Glomerular visceral epithelial cell (primary cell): ENCODE data around the gene RAPGEF6.
A peak's percentile ranks its signal among the peaks of the same experiment; 100 is the strongest.

Experiments used
- DNase-seq: peaks from one replicate; pipeline ENCODE4 v3.0.0-alpha.2; 2016; ENCODE audit errors: extremely low spot score

RAPGEF6 gene

GRCh38 chr5:131541071-131541470 lies 94.0 kb downstream of the RAPGEF6 start:
- DNase-seq: peak; percentile 67

- DNase-seq: no peak
Measured at GRCh38 chr5:131539251-131539650, 95.8 kb downstream of the RAPGEF6 start.

GRCh38 chr5:131538177-131538593 lies 96.8 kb downstream of the RAPGEF6 start:
- DNase-seq: peak; percentile 72

DNA sequence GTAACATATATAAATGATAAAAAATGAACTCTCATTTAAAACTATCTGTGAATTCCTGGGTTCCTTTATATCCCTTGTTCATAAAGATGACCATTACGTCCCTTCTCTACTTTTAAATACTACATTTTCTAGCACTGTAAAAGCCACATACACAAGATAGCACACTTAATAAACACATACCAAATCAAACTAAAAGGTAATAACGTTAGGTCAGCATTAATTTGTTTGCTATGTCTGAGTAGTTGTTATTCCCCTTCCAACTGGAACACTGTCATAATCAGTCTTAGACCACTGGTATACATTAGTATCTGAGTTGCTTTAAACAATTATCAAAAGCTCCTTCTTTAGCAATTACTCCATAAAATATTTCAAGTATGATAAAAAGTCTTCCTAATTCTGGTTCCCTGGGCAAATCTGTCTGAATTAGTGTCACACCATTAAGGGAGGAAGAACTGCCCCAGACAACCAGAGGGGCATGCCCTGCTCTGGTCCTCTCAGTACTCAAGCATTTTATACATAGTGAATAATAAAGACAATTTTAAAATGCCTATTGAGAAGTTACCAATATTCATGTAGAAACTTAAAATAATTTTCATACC lies 98.1 kb downstream of the RAPGEF6 start:
- DNase-seq: no peak

DNA sequence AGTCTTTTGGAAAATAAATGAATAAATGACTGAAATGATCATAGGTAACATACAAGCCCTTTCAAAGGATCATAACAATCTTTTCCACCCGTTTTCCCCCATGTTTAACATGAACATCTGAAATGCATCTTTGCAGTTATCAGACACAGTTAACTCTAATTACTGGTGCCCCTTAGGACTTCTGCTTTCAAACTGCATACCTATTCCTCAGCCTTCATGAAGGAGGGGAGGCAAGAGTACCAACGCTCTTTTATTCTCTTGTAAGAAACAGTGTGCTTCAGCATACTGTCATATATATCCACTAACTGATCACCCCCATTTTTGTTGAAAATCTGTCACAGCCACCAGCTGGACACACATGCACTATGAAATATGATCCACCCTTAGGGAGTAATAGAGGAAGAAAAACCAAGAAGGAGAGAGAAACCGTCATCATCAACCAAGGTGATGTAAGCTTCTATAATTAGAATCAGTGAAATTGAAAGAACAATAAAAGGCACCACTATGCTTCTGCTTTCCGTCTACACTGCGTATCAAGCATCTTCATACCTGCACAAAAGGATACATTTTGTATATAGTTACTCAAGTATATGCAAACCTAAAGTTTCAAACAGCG lies 98.7 kb downstream of the RAPGEF6 start:
- peak; percentile 26 for DNase-seq

DNA sequence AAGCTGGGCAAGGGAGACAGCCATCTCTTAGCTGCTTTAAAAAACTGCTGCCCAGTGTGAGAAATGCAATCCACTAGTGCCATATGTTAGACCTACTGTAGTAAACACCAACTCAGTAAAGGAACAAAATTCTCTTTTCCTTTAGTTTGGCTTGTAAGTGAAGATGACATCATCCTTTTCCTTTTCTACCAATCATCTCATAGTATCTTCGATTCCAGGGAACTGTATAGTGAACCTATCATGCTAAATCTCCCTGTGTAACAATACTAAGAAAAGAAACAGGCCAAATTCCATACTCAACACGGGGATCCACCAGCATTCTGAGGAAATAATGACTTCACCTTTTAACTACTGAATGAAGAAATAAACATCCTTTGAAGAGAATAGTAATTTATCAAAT lies 100.1 kb downstream of the RAPGEF6 start:
- DNase-seq: no peak

GRCh38 chr5:131533836-131534235 lies 101.2 kb downstream of the RAPGEF6 start:
- DNase-seq: no peak

DNA sequence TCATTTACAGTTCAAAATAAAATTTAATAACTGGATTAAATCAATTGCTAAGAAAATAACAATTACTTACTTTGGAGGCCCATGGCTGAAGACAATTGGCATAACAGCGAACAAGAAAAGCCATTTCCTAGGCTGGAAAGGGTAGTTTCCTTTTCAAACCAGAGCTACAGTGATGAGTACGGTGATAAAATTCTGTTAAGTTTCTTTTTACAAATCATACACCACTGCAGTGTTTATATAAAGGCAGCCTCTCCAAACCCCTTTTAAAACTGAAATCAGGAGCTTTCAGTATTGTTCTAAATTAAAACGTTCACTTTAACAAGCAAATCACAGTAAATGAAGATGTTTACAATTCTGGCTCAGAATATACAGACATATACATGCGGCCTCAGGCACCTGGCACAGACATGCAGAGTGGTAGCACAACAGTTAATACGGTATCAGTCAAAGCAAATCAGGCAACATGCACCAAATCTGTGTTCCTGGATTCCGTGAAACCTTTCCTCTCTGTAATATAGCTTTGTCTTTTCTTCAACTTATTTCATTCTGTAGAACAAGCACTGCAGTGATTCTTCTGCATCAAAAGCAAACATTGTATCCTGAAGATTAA lies 102.9 kb downstream of the RAPGEF6 start:
- DNase-seq: no peak

GRCh38 chr5:131530706-131531331 lies 104.2 kb downstream of the RAPGEF6 start:
- no peak for DNase-seq

GRCh38 chr5:131528682-131529081 lies 106.3 kb downstream of the RAPGEF6 start:
- DNase-seq: no peak

DNA sequence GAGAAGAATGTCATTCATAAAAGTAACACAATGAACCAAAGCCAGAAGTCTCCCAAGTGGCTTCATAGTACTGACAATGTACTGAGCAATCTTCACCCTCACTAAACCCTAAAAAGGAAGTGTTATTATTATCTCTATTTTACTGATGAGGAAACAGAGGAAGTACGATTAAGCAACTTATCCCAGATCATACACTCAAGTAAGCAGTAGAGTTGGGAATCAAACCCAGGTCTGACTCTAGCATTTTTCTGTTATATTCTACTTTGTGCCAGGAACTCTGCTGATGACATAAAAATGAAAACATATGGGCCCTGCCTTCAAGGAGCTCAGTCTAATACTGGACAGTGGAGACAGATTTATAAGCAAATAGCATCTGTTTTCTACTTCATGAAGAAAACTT lies 109.2 kb downstream of the RAPGEF6 start:
- DNase-seq: no peak

DNA sequence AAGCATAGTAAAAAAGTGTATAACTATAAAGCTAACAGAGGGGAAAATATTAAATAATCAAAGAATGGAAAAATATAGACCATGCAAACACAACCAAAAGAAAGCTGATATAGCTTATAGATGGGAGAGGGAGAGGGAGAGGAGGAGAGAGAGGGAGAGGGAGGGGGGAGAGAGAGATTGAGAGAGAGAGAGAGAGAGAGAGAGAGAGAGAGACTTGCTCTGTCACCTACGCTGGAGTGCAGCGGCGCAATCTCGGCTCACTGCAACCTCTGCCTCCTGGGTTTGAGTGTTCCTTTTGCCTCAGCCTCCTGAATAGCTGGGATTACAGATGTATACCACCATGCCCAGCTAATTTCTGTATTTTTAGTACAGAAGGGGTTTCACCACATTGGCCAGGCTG lies 110.6 kb downstream of the RAPGEF6 start:
- no peak for DNase-seq

DNA sequence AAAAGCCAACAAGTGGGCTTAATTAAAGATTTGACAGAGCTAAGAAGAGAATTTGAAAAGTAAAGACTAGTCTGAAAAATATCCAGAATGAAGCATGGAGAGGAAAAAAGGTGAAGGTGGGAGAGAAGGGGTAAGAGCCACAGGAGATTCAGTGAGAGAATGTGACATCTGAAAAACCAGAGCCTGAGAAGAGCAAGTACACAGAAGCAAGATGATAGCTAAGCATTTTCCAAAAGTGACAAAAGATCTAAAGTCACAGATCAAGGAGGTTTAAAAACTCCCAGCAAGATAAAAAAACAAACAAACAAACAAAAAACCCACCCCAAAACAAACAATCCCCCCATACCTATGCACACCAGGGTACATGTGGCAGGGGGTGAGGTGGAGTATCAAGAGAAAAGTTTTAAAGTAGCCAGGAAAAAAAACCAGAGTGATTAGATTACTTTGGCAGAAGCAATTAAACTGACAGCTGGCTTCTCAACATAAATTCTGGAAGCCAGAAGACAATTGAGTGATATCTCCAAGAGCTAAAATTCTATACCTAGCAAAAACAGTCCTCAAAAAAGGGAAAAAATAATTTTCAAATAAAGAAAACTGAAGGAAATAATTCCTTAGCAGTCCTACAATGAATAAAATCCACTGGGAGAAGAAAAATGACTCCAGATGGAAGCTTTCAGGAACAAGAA lies 111.4 kb downstream of the RAPGEF6 start:
- no peak for DNase-seq

GRCh38 chr5:131521252-131521651 lies 113.8 kb downstream of the RAPGEF6 start:
- peak; percentile 48 for DNase-seq

GRCh38 chr5:131515348-131515747 lies 119.7 kb downstream of the RAPGEF6 start:
- DNase-seq: no peak

GRCh38 chr5:131514316-131515283 lies 120.4 kb downstream of the RAPGEF6 start:
- DNase-seq: no peak

DNA sequence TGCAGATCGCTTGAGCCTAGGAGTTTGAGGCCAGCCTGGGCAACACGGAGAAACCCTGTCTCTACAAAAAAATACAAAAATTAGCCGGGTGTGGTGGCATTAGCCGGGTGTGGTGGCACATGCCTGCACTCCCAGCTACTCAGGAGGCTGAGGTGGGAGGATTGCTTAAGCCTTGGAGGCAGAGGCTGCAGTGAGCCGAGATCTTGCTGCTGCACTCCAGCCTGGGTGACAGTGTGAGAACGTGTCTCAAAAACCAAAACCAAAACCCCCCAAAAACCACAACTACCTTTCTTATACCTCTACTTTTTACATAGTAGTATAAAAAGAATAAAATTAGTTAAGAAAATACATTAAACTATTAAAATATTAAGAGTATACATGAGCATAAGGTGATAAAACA lies 121.2 kb downstream of the RAPGEF6 start:
- DNase-seq: no peak

GRCh38 chr5:131511934-131512333 lies 123.1 kb downstream of the RAPGEF6 start:
- no peak for DNase-seq

DNA sequence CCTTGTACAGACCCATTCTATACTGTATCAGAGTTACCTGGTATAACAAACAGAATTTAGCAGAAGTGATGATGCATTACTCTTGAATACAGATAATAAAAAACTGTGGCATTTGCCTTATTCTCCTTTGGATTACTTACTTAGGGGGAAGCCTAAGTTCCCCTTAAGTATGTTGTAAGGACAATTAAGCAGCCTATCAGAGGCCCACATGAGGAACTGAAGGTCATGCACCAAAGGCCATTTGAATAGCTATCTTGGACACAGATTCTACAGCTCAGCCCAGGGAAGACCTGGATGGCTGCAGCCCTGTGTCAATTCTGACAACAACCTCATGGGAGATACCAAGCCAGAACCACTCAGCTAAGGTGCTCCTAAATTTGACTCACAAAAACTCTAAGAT lies 125.2 kb downstream of the RAPGEF6 start:
- DNase-seq: no peak

DNA sequence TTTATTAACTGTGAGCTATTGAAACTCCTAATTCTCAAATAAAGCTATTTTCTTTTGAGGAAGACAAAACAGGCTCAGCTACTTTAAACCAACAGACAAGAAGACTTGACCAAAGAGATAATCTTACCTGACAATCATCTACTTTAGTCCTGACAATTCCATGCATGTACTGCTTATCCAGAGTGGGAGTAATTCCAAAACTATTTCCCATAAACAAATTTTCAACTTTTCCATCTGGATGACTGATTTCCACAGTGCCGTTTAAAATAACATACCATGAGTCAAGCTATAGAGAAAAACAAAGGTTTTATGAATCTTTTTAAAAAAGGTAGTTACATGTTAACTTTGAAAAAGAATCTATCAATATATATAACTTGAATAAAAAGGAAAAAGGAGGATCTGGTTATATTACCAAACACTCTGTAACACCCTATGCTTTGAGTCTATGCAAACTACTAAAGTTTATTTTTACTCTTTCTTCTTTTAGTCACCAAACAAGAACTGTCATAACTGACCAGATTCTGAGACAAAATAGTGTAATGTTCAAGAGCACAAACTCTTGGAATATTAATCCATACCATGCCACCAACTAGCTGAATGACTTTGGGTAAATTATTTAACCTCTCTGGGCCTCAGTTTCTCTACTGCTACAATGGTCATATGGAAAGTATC lies 129.7 kb downstream of the RAPGEF6 start:
- peak; percentile 41 for DNase-seq

DNA sequence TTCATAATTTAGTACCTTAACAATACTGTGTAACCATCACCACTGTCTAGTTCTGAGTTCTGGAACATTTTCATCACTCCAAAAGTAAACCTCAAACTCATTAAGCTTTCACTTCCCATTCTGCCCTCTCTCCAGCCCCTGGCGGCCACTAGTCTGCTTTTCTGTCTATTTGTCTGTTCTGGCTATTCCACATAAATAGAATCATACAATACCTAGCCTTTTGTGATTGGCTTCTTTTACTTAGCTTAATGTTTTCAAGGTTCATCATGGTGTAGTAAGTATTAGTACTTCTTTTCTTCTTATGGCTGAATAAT lies 138.7 kb downstream of the RAPGEF6 start:
- no peak for DNase-seq
